HepG2 (cell line): ENCODE measurements around the gene L3MBTL1. TPM values are rescaled to one million over a fixed set of nuclear protein-coding genes. Genes with fewer than 3 reads are reported as not detected.

Experiments
- CBX5 ChIP-seq: sonication (generic); formaldehyde crosslinking; IDR thresholded peaks from 2 replicates; pipeline ENCODE4 v1.4.0; 2020; ENCODE audit warnings: missing genetic modification reagents, borderline replicate concordance
- HMGXB3 ChIP-seq: sonication (generic); formaldehyde crosslinking; IDR thresholded peaks from 2 replicates; pipeline ENCODE4 v1.4.0; 2020; ENCODE audit warnings: missing genetic modification reagents, borderline replicate concordance
- HOXD1 ChIP-seq: sonication (generic); formaldehyde crosslinking; IDR thresholded peaks from 2 replicates; pipeline ENCODE4 v1.5.0; 2020; ENCODE audit warnings: missing genetic modification reagents
- JARID2 ChIP-seq: sonication (generic); formaldehyde crosslinking; IDR thresholded peaks from 2 replicates; pipeline ENCODE4 v1.8.1; 2023; ENCODE audit warnings: missing genetic modification reagents, inconsistent platforms; ENCODE audit not compliant: insufficient replicate concordance
- MAF1 ChIP-seq: sonication (generic); formaldehyde crosslinking; IDR thresholded peaks from 2 replicates; pipeline ENCODE4 v1.5.0; 2020; ENCODE audit warnings: missing genetic modification reagents, borderline replicate concordance
- NCOA2 ChIP-seq: sonication (generic); formaldehyde crosslinking; IDR thresholded peaks from 2 replicates; pipeline ENCODE4 v1.8.0; 2022; ENCODE audit warnings: inconsistent platforms
- ONECUT2 ChIP-seq: sonication (generic); formaldehyde crosslinking; IDR thresholded peaks from 2 replicates; pipeline ENCODE4 v1.4.0; 2020; ENCODE audit warnings: missing genetic modification reagents
- RAD21 ChIP-seq: fragments of 450-650 bp; formaldehyde crosslinking; IDR thresholded peaks from 2 replicates; pipeline ENCODE4 v1.5.0; 2020; ENCODE audit warnings: mild to moderate bottlenecking
- TEF ChIP-seq: sonication (generic); formaldehyde crosslinking; IDR thresholded peaks from 2 replicates; pipeline ENCODE4 v1.5.0; 2020; ENCODE audit warnings: missing genetic modification reagents
- TP53 ChIP-seq: sonication (generic); formaldehyde crosslinking; conservative IDR thresholded peaks from 2 replicates; pipeline ENCODE4 v1.4.0; 2020; ENCODE audit warnings: missing genetic modification reagents
- TSC22D2 ChIP-seq: sonication (generic); formaldehyde crosslinking; IDR thresholded peaks from 2 replicates; pipeline ENCODE4 v1.5.1; 2020; ENCODE audit warnings: missing genetic modification reagents, mild to moderate bottlenecking, borderline replicate concordance
- ZNF160 ChIP-seq: sonication (generic); formaldehyde crosslinking; IDR thresholded peaks from 2 replicates; pipeline ENCODE4 v1.8.0; 2022; ENCODE audit warnings: mild to moderate bottlenecking, inconsistent platforms, missing genetic modification reagents
- ZNF234 ChIP-seq: sonication (generic); formaldehyde crosslinking; conservative IDR thresholded peaks from 2 replicates; pipeline ENCODE4 v1.5.1; 2020; ENCODE audit warnings: mild to moderate bottlenecking, missing genetic modification reagents
- ZNF367 ChIP-seq: sonication (generic); formaldehyde crosslinking; IDR thresholded peaks from 2 replicates; pipeline ENCODE4 v1.4.0; 2020; ENCODE audit warnings: missing genetic modification reagents, borderline replicate concordance
- ZNF432 ChIP-seq: sonication (generic); formaldehyde crosslinking; IDR thresholded peaks from 2 replicates; pipeline ENCODE4 v1.5.0; 2020; ENCODE audit warnings: missing genetic modification reagents, mild to moderate bottlenecking, borderline replicate concordance
- ZNF570 ChIP-seq: sonication (generic); formaldehyde crosslinking; IDR thresholded peaks from 2 replicates; pipeline ENCODE4 v1.4.0; 2020; ENCODE audit warnings: mild to moderate bottlenecking, missing genetic modification reagents, borderline replicate concordance
- ZNF614 ChIP-seq: IDR thresholded peaks from 2 replicates; pipeline ENCODE4 v1.6.1; 2018; ENCODE audit warnings: missing biosample characterization, missing genetic modification reagents, inconsistent platforms, borderline replicate concordance
- ZNF678 ChIP-seq: sonication (generic); formaldehyde crosslinking; IDR thresholded peaks from 2 replicates; pipeline ENCODE4 v1.4.0; 2020; ENCODE audit warnings: mild to moderate bottlenecking, missing genetic modification reagents
- ZNF746 ChIP-seq: sonication (generic); formaldehyde crosslinking; IDR thresholded peaks from 2 replicates; pipeline ENCODE4 v1.8.0; 2022; ENCODE audit warnings: mild to moderate bottlenecking, missing genetic modification reagents
- ZNF841 ChIP-seq: sonication (generic); formaldehyde crosslinking; IDR thresholded peaks from 2 replicates; pipeline ENCODE4 v1.8.1; 2023; ENCODE audit warnings: missing genetic modification reagents, borderline replicate concordance
- polyA plus RNA-seq, 8 experiments: library from polyadenylated mRNA; depleted of rRNA in 3 of 8; stranded (reverse) in 7 of 8; unstranded in 1 of 8; fragments of >200 nt; fragmentation: Illumina TruSeq in 4 of 8; extraction: Trizol in 4 of 8; gene quantifications; 2 replicates each; pipeline versions ENCODE4 v1.2.1 to v1.2.3, GENCODE V29; 2011 to 2016; ENCODE audit warnings: low read depth in 4 of 8, missing spikeins in 1 of 8, mixed read lengths in 1 of 8; ENCODE audit not compliant: insufficient read depth in 1 of 8
- total RNA-seq, 5 experiments: library from RNA; depleted of rRNA; stranded (reverse); fragments of >200 nt; fragmentation: Illumina TruSeq; extraction: Trizol; gene quantifications; 2 replicates each; pipeline ENCODE4 v1.2.3, GENCODE V29; 2016; ENCODE audit warnings: low read depth in 1 of 5
- TF ChIP-seq, protein P1 (sequence below): sonication (generic); formaldehyde crosslinking; IDR thresholded peaks from 2 replicates; pipeline ENCODE4 v1.5.0; 2020; ENCODE audit warnings: missing genetic modification reagents, mild to moderate bottlenecking, borderline replicate concordance
- TF ChIP-seq, protein P2 (sequence below): IDR thresholded peaks from 2 replicates; pipeline ENCODE4 v1.6.1; 2018; ENCODE audit warnings: missing genetic modification reagents, mild to moderate bottlenecking, missing compliant biosample characterization

The L3MBTL1 gene
- total and polyA plus RNA-seq, 2 of the 13 experiments (the other 11 are each of a cell fraction or from before 2014, with no cell fraction given) = 9.0 to 17.8 TPM

DNA sequence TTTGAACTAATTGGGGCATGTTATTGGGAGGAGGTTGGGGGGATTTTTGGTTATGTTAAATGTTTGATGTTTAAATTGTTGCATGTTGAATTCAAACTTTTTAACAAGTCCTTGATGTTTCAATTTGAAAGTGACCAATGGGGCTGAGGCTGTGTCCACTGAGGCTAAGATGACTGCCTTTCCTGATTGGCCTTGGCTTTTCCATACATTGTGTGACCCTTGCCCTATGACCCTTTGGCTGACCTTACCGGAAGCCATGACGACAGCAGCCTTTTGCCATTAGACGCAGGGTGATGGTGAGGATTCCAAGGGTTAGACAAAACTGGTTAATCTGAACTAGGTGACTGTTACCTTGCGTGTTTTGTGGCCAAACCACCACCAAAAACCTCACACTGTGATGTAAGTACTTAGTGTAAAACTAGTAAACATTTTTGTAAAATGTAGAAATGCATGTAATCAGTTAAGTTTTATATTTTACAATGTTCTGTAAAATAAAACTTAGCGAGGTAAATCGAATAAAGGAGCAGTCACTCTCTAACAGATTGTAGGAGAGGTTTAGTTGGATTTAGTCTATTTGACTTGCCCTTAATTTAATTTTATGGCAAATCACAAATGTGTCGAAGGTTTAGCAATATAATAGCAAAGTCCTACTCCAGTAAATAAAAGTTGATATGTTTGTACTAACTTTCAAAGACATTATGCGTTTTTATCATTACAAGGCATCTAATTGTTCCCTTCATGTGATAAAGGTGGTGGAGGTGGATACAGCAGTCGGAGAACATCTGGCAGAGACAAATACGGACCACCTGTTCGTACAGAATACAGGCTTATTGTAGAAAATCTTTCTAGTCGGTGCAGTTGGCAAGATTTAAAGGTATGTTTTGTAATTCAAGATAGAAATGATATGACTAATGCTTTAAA is 48.2 kb upstream of the L3MBTL1 start (continued):
- TF ChIP-seq ZNF841 = no peak
- TF ChIP-seq HOXD1 = no peak
- no peak for TF ChIP-seq MAF1 (CRISPR knock-in tag)
- no peak for TF ChIP-seq ZNF160 (CRISPR knock-in tag)
- TF ChIP-seq, protein P1, sequence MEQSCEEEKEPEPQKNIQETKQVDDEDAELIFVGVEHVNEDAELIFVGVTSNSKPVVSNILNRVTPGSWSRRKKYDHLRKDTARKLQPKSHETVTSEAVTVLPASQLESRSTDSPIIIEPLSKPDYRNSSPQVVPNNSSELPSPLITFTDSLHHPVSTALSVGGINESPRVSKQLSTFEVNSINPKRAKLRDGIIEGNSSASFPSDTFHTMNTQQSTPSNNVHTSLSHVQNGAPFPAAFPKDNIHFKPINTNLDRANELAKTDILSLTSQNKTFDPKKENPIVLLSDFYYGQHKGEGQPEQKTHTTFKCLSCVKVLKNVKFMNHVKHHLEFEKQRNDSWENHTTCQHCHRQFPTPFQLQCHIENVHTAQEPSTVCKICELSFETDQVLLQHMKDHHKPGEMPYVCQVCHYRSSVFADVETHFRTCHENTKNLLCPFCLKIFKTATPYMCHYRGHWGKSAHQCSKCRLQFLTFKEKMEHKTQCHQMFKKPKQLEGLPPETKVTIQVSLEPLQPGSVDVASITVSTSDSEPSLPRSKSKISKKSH (CRISPR knock-in tag) = no peak
- TF ChIP-seq RAD21 (CRISPR knock-in tag) = 0 out of 2 replicates have a peak, but pooled peaks have one; percentile 13
- TF ChIP-seq NCOA2 (CRISPR knock-in tag) = no peak; the same call in 1 of the 2 replicates
- no peak for TF ChIP-seq ONECUT2 (CRISPR knock-in tag)
- TF ChIP-seq JARID2 (CRISPR knock-in tag) = no peak
- TF ChIP-seq, protein P2, sequence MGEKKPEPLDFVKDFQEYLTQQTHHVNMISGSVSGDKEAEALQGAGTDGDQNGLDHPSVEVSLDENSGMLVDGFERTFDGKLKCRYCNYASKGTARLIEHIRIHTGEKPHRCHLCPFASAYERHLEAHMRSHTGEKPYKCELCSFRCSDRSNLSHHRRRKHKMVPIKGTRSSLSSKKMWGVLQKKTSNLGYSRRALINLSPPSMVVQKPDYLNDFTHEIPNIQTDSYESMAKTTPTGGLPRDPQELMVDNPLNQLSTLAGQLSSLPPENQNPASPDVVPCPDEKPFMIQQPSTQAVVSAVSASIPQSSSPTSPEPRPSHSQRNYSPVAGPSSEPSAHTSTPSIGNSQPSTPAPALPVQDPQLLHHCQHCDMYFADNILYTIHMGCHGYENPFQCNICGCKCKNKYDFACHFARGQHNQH (CRISPR knock-in tag) = no peak
- TF ChIP-seq TP53 (CRISPR knock-in tag) = no peak
- TF ChIP-seq ZNF432 (CRISPR knock-in tag) = no peak
- TF ChIP-seq TSC22D2 = no peak
- TF ChIP-seq ZNF678 (CRISPR knock-in tag) = no peak
- TF ChIP-seq ZNF746 (CRISPR knock-in tag) = no peak
- no peak for TF ChIP-seq TEF (CRISPR knock-in tag)
- TF ChIP-seq ZNF367 (CRISPR knock-in tag) = no peak
- no peak for TF ChIP-seq ZNF570 (CRISPR knock-in tag)
- no peak for TF ChIP-seq ZNF234 (CRISPR knock-in tag)
- TF ChIP-seq ZNF614 (CRISPR knock-in tag) = no peak
- TF ChIP-seq CBX5 (CRISPR knock-in tag) = no peak
- TF ChIP-seq HMGXB3 (CRISPR knock-in tag) = peak; percentile 65; the same call in 1 of the 2 replicates
